Measurements from ENCODE around the gene GANAB.
"Not testable (repeated sequence)": the region's sequence is repeated elsewhere in the genome, so short reads cannot be mapped to it uniquely, and the experiment has no call there.

The GANAB gene

GRCh38 chr11:62621567-62622470 lies 24.6 kb downstream of the GANAB start, which contains the start of gene B3GAT3:
TSS of gene B3GAT3 (minus strand) at chr11:62621986. CDS start at chr11:62621947, 39 bp downstream.
- DNase-seq (ENCODE audit: low read depth in 3 of 3) = peak; percentile 92 to 97 (median 94)

GRCh38 chr11:62621027-62621566 lies 25.3 kb downstream of the GANAB start:
- DNase-seq (ENCODE audit: low read depth in 3 of 3) = no peak

GRCh38 chr11:62616957-62617356 lies 29.5 kb downstream of the GANAB start:
- DNase-seq (ENCODE audit: low read depth in 3 of 3) = not testable (repeated sequence)

- no peak for DNase-seq (ENCODE audit: low read depth in 3 of 3)
Measured at GRCh38 chr11:62615521-62615920, 30.9 kb downstream of the GANAB start.

GRCh38 chr11:62614275-62614674 lies 32.1 kb downstream of the GANAB start:
- peak in 2 of 3 experiments; percentile 43 to 59 for DNase-seq (ENCODE audit: low read depth in 3 of 3)

GRCh38 chr11:62613291-62613778 lies 33.1 kb downstream of the GANAB start:
- DNase-seq (ENCODE audit: low read depth in 3 of 3) = no peak

- peak; percentile 67 to 87 (median 70) for DNase-seq (ENCODE audit: low read depth in 3 of 3)
Measured at GRCh38 chr11:62612366-62613290, 33.8 kb downstream of the GANAB start, which contains the start of the genes EML3 and ROM1. TSS of gene EML3 (minus strand) at chr11:62612775. CDS start at chr11:62612457, 318 bp downstream. TSS of gene ROM1 (plus strand) at chr11:62613257. CDS start at chr11:62613282, 25 bp downstream.

GRCh38 chr11:62611705-62612365 lies 34.6 kb downstream of the GANAB start:
- peak; percentile 35 to 55 (median 44) for DNase-seq (ENCODE audit: low read depth in 3 of 3)

GRCh38 chr11:62610814-62611704 lies 35.4 kb downstream of the GANAB start:
- no peak for DNase-seq (ENCODE audit: low read depth in 3 of 3)

- DNase-seq (ENCODE audit: low read depth in 3 of 3) = no peak
Measured at GRCh38 chr11:62610403-62610802, 36.0 kb downstream of the GANAB start.

GRCh38 chr11:62608776-62609175 lies 37.6 kb downstream of the GANAB start:
- no peak for DNase-seq (ENCODE audit: low read depth in 3 of 3)

GRCh38 chr11:62607714-62608113 lies 38.7 kb downstream of the GANAB start:
- DNase-seq (ENCODE audit: low read depth in 3 of 3) = no peak

- DNase-seq (ENCODE audit: low read depth in 3 of 3) = no peak
Measured at GRCh38 chr11:62605902-62606301, 40.5 kb downstream of the GANAB start.

- no peak for DNase-seq (ENCODE audit: low read depth in 3 of 3)
Measured at GRCh38 chr11:62605467-62605866, 40.9 kb downstream of the GANAB start.

GRCh38 chr11:62604460-62605120 lies 41.8 kb downstream of the GANAB start:
- no peak for DNase-seq (ENCODE audit: low read depth in 3 of 3)

GRCh38 chr11:62603776-62604299 lies 42.6 kb downstream of the GANAB start:
- no peak for DNase-seq (ENCODE audit: low read depth in 3 of 3)

- DNase-seq (ENCODE audit: low read depth in 3 of 3) = no peak
Measured at GRCh38 chr11:62603072-62603408, 43.4 kb downstream of the GANAB start.

GRCh38 chr11:62602141-62603071 lies 44.0 kb downstream of the GANAB start:
- DNase-seq (ENCODE audit: low read depth in 3 of 3) = peak in 1 of 3 experiments; percentile 36

Data from stimulated activated CD4-positive, alpha-beta T cell treated with anti-CD3 and anti-CD28 coated beads, TNF-alpha, amount 100 ng/mL, for 24 hours (primary cell).